Measurements from ENCODE around the gene C1orf122. TPM values are rescaled to one million over a fixed set of nuclear protein-coding genes. Genes with fewer than 3 reads are reported as not detected.

Gene C1orf122
- total RNA-seq, 3 donors from 2014 or later, result 58.5 to 64.6 (median 58.9) TPM

- no peaks in the 10 kb centered on the region for H3K36me3 ChIP-seq
- no peak for DNase-seq (ENCODE audit: low spot score in 2 of 2)
- no peaks in the 10 kb centered on the region for H3K4me1 ChIP-seq
Observed at GRCh38 chr1:37822906-37823815, 15.6 kb downstream of the C1orf122 start.

GRCh38 chr1:37824001-37824400 lies 16.4 kb downstream of the C1orf122 start:
- intact Hi-C loops (cut with DNase I; ENCODE audit: low total_unique reads), result no loop called here
- Histone ChIP-seq H3K36me3 (no peaks in the 10 kb centered on the region), H3K27me3 (no peaks in the 10 kb centered on the region), H3K27ac (no peak overlapping the region), H3K4me1 (no peaks in the 10 kb centered on the region), H3K9me3 (no peaks in the 10 kb centered on the region), H3K4me3 (no peak overlapping the region)
- TF ChIP-seq POLR2AphosphoS5 (IDR thresholded peaks at IDR 0.05) (no peak), POLR2A (IDR thresholded peaks at IDR 0.05) (no peak), CTCF (IDR thresholded peaks at IDR 0.05) (no peak)
- no peak for DNase-seq (ENCODE audit: low spot score in 2 of 2)

More at GRCh38 chr1:37822906-37823815, 15.6 kb downstream of the C1orf122 start:
- no peak overlapping the region for H3K4me3 ChIP-seq
- H3K27ac ChIP-seq, result no peak overlapping the region
- no peaks in the 10 kb centered on the region for H3K27me3 ChIP-seq
- no peaks in the 10 kb centered on the region for H3K9me3 ChIP-seq
- intact Hi-C loops (cut with DNase I; ENCODE audit: low total_unique reads), result no loop called here
- no peak for TF ChIP-seq CTCF (IDR thresholded peaks at IDR 0.05)
- TF ChIP-seq POLR2A (IDR thresholded peaks at IDR 0.05), result no peak
- no peak for TF ChIP-seq POLR2AphosphoS5 (IDR thresholded peaks at IDR 0.05)

- no peaks in the 10 kb centered on the region for H3K4me1 ChIP-seq
- no peaks in the 10 kb centered on the region for H3K9me3 ChIP-seq
- DNase-seq (ENCODE audit: low spot score in 2 of 2), result no peak
- no peak overlapping the region for H3K4me3 ChIP-seq
- intact Hi-C loops (cut with DNase I; ENCODE audit: low total_unique reads), result no loop called here
- TF ChIP-seq POLR2A (IDR thresholded peaks at IDR 0.05) (no peak), CTCF (IDR thresholded peaks at IDR 0.05) (no peak), POLR2AphosphoS5 (IDR thresholded peaks at IDR 0.05) (no peak)
- H3K27me3 ChIP-seq, result no peaks in the 10 kb centered on the region
- no peaks in the 10 kb centered on the region for H3K36me3 ChIP-seq
- no peak overlapping the region for H3K27ac ChIP-seq
Observed at GRCh38 chr1:37825506-37825905, 17.9 kb downstream of the C1orf122 start.

DNA sequence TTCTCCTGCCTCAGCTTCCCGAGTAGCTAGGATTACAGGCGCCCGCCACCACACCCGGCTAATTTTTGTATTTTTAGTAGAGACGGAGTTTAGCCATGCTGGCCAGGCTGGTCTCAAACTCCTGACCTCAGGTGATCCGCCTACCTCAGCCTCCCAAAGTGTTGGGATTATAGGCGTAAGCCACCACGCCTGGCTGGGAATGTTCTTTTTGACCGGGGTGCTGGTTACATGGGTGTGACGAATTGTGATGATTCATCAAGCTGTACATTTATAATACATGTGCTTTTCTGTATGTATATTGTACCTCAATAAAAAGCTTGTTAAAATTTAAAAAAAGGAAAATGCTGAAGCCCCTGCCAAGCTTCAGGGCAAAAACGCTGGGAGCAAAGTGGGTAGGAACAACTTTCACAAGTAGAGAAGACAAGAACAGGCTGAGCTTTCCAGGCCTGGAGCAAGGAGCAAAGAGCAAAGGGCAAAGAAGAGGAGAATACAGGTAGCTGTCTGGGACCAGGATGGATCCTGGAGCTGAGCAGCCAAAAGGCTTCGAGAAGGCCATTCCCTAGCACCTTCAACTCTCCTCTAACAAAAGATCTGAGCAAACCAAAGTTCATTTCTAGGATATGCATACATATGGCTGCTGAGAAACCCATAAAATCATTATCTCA lies 21.0 kb downstream of the C1orf122 start:
- H3K36me3 ChIP-seq, result peaks cover 5% of the 10 kb centered on the region
- no peak for DNase-seq (ENCODE audit: low spot score in 2 of 2)
- TF ChIP-seq CTCF (IDR thresholded peaks at IDR 0.05) (no peak), POLR2AphosphoS5 (IDR thresholded peaks at IDR 0.05) (no peak), POLR2A (IDR thresholded peaks at IDR 0.05) (no peak)
- H3K27ac ChIP-seq, result no peak overlapping the region
- H3K27me3 ChIP-seq, result no peaks in the 10 kb centered on the region
- H3K4me1 ChIP-seq, result no peaks in the 10 kb centered on the region
- H3K9me3 ChIP-seq, result no peaks in the 10 kb centered on the region
- H3K4me3 ChIP-seq, result no peak overlapping the region
- intact Hi-C loops (cut with DNase I; ENCODE audit: low total_unique reads), result no loop called here

DNA sequence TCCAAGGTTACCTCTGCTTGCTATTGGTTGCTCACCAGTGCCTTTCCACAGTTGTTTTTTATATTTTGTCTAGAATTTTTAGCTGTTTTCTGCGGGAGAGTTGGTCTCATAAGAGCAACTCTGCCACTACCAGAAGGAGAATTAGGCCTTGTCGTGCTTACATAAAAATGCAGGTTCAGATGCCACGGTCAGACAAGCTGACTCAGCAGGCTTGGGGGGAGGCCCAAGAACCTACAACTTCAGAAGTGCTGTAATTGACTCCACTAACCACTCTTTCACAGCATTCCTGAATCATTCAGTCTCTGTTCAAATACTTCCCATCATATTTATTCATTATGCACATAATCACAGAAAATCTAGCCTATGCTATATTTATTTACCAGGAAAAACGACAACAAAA lies 23.5 kb downstream of the C1orf122 start:
- no peak for DNase-seq (ENCODE audit: low spot score in 2 of 2)
- Histone ChIP-seq H3K9me3 (no peaks in the 10 kb centered on the region), H3K27me3 (no peaks in the 10 kb centered on the region), H3K4me1 (no peaks in the 10 kb centered on the region), H3K27ac (no peak overlapping the region), H3K36me3 (peaks cover 5% of the 10 kb centered on the region), H3K4me3 (no peak overlapping the region)
- intact Hi-C loops (cut with DNase I; ENCODE audit: low total_unique reads), result no loop called here
- TF ChIP-seq POLR2AphosphoS5 (IDR thresholded peaks at IDR 0.05) (no peak), CTCF (IDR thresholded peaks at IDR 0.05) (no peak), POLR2A (IDR thresholded peaks at IDR 0.05) (no peak)

All from breast epithelium (tissue), 4 donors.